Neural progenitor cell (in vitro differentiated cells): ENCODE results near the gene EEF1AKMT3.

Source experiments
- CTCF ChIP-seq: fragments of 200-600 bp; sonication (generic); IDR thresholded peaks from 2 replicates; pipeline ENCODE4 v1.5.1; 2017; ENCODE audit warnings: antibody characterized with exemption, mild to moderate bottlenecking
- EZH2 ChIP-seq: fragments of 200-600 bp; sonication (generic); IDR thresholded peaks from 2 replicates; pipeline ENCODE4 v1.6.1; 2017; ENCODE audit warnings: antibody characterized with exemption, mild to moderate bottlenecking, moderate library complexity
- EZH2phosphoT487 ChIP-seq: fragments of 200-600 bp; sonication (generic); IDR thresholded peaks from 2 replicates; pipeline ENCODE4 v1.6.1; 2017; ENCODE audit warnings: antibody characterized with exemption

DNA sequence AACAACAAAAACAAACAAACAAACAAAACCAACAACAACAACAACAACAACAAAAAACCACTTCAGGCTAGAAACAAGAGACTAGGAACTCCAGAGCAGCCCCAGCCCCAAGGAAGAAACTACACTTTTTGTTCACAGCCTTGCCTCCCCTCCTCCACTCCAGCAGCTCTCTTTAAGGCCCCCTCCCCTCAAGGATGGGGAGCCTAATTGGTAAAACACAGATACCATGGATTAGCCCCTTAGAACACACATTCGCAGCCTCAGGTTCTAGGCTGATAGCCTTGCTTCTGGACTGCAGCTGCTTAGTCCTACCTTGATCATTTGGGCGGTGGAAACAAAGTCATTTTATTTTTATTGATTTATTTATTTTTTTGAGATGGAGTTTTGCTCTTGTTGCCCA, 58.0 kb downstream of the EEF1AKMT3 start:
- TF ChIP-seq CTCF: no peak
- no peak for TF ChIP-seq EZH2
- TF ChIP-seq EZH2phosphoT487: no peak
